HCT116 (cell line): ENCODE measurements around the gene RTTN. TPM values are rescaled to one million over a fixed set of nuclear protein-coding genes. Genes with fewer than 3 reads are reported as not detected.

Experiments
- ATAC-seq: fragments of 200-7000 bp; cut with Tn5 transposase; 2 replicates; pipeline ENCODE4 v1.9.1; 2020; ENCODE audit warnings: mild to moderate bottlenecking, moderate library complexity
- BruUV-seq: library from RNA; stranded (reverse); fragments of 400-500 nt; replicated peaks from 2 replicates; lab custom pipeline; 2021; lab: Mats Ljungman, UMichigan
- CTCF ChIA-PET: fragments of 300-600 bp; sonication (Branson Sonifier 250); formaldehyde crosslinking; loops from one replicate; lab custom pipeline; 2021; ENCODE audit warnings: antibody characterized with exemption; lab: Charles Lee
- POLR2A ChIA-PET: fragments of 300-600, 350-600 bp; sonication (Branson Sonifier 250); formaldehyde crosslinking; loops from one replicate; lab custom pipeline; 2021; ENCODE audit warnings: antibody characterized with exemption; lab: Charles Lee
- RAD21 ChIA-PET, 2 experiments: fragments of 300-600 bp; sonication (Branson Sonifier 250); formaldehyde crosslinking; loops; one replicate each; lab custom pipeline; 2023; ENCODE audit warnings: low total read pairs in 2 of 2; ENCODE audit not compliant: uncharacterized antibody in 2 of 2, unreplicated experiment in 2 of 2, low non-redundant PET in 1 of 2; lab: Charles Lee
- DNase-seq: peaks from one replicate; pipeline ENCODE4 v3.0.0-alpha.2; 2010; ENCODE audit warnings: low read depth, low spot score
- H2AFZ ChIP-seq: fragments of 200-600 bp; shearing (Covaris generic), sonication (generic); 2 replicates; pipeline ENCODE4 v1.6.1; 2017; ENCODE audit warnings: low read depth, mixed run types, mixed read lengths, antibody characterized with exemption, low read length; ENCODE audit not compliant: poor library complexity, severe bottlenecking
- H3K27ac ChIP-seq: 2 replicates; pipeline ENCODE4 v1.5.1; 2012; ENCODE audit warnings: low read depth, low read length
- H3K27me3 ChIP-seq: fragments of 200-600 bp; sonication (generic); 2 replicates; pipeline ENCODE4 v1.6.1; 2016; ENCODE audit warnings: mixed run types, low read length, mixed read lengths; ENCODE audit not compliant: insufficient read depth
- H3K36me3 ChIP-seq, 2 experiments: fragments of 200-500 bp in 1 of 2; fragments of 200-600 bp in 1 of 2; sonication (Bioruptor generic) in 1 of 2; sonication (generic) in 1 of 2; 2 replicates each; pipeline versions ENCODE4 v1.5.1 to v1.6.1; 2014 to 2016; ENCODE audit warnings: low read length in 2 of 2, inconsistent platforms in 1 of 2, mixed read lengths in 1 of 2, mixed run types in 1 of 2; ENCODE audit not compliant: insufficient read depth in 2 of 2, control insufficient read depth in 1 of 2
- H3K4me1 ChIP-seq, 2 experiments: fragments of 200-600 bp in 1 of 2; sonication (generic) in 1 of 2; 2 replicates each; pipeline versions ENCODE4 v1.5.1 to v1.6.1; 2012 to 2017; ENCODE audit warnings: low read length in 2 of 2, inconsistent platforms in 1 of 2, mild to moderate bottlenecking in 1 of 2, mixed read lengths in 1 of 2, mixed run types in 1 of 2, moderate library complexity in 1 of 2; ENCODE audit not compliant: insufficient read depth in 2 of 2, control insufficient read depth in 1 of 2
- H3K4me2 ChIP-seq: fragments of 200-600 bp; sonication (generic); 2 replicates; pipeline ENCODE4 v1.6.1; 2017; ENCODE audit warnings: mixed run types, low read length, mixed read lengths
- H3K4me3 ChIP-seq, 2 experiments: fragments of 200-600 bp in 1 of 2; sonication (generic) in 1 of 2; replicated peaks in 1 of 2; 2 replicates each; pipeline ENCODE4 v1.5.1; 2011 to 2016; ENCODE audit warnings: low read length in 2 of 2, control low read depth in 1 of 2, low read depth in 1 of 2, mild to moderate bottlenecking in 1 of 2, mixed read lengths in 1 of 2, mixed run types in 1 of 2
- H3K79me2 ChIP-seq: fragments of 200-600 bp; sonication (generic); 2 replicates; pipeline ENCODE4 v1.6.1; 2017; ENCODE audit warnings: mild to moderate bottlenecking, mixed run types, low read length, moderate library complexity, mixed read lengths; ENCODE audit not compliant: insufficient read depth
- H3K9ac ChIP-seq: fragments of 200-600 bp; sonication (generic); 2 replicates; pipeline ENCODE4 v1.6.1; 2016; ENCODE audit warnings: low read length, mixed read lengths
- H3K9me2 ChIP-seq: fragments of 200-600 bp; sonication (generic), shearing (Covaris generic); 2 replicates; pipeline ENCODE4 v1.6.1; 2017; ENCODE audit warnings: mixed run types, mild to moderate bottlenecking, moderate library complexity; ENCODE audit not compliant: insufficient read depth
- H3K9me3 ChIP-seq, 2 experiments: fragments of 200-500 bp in 1 of 2; fragments of 200-600 bp in 1 of 2; sonication (Bioruptor generic) in 1 of 2; sonication (generic) in 1 of 2; 2 replicates each; pipeline ENCODE4 v1.6.1; 2014 to 2017; ENCODE audit warnings: low read length in 2 of 2, mixed read lengths in 2 of 2, inconsistent platforms in 1 of 2, low read depth in 1 of 2, mild to moderate bottlenecking in 1 of 2, mixed run types in 1 of 2, moderate library complexity in 1 of 2; ENCODE audit not compliant: control insufficient read depth in 1 of 2, insufficient read depth in 1 of 2
- H4K20me1 ChIP-seq: fragments of 200-600 bp; sonication (generic), shearing (Covaris generic); 2 replicates; pipeline ENCODE4 v1.6.1; 2017; ENCODE audit warnings: mixed run types, mild to moderate bottlenecking, moderate library complexity; ENCODE audit not compliant: insufficient read depth
- CEBPB ChIP-seq: IDR thresholded peaks from 2 replicates; pipeline ENCODE4 v1.6.1; 2012; ENCODE audit warnings: low read depth
- POLR2AphosphoS5 ChIP-seq: IDR thresholded peaks from 2 replicates; pipeline ENCODE4 v1.6.1; 2011; ENCODE audit warnings: mild to moderate bottlenecking, low read depth, low read length, moderate library complexity
- RAD21 ChIP-seq: IDR thresholded peaks from 2 replicates; pipeline ENCODE4 v1.6.1; 2012; ENCODE audit warnings: low read depth, mild to moderate bottlenecking
- REST ChIP-seq: IDR thresholded peaks from 2 replicates; pipeline ENCODE4 v1.6.1; 2012; ENCODE audit warnings: low read depth
- SP1 ChIP-seq: IDR thresholded peaks from 2 replicates; pipeline ENCODE4 v1.6.1; 2012; ENCODE audit warnings: low read depth
- YY1 ChIP-seq: IDR thresholded peaks from 2 replicates; pipeline ENCODE4 v1.6.1; 2011; ENCODE audit warnings: low read length, low read depth, moderate library complexity, mild to moderate bottlenecking; ENCODE audit not compliant: insufficient replicate concordance; ENCODE audit errors: extremely low read depth
- ZNF274 ChIP-seq: fragments of 200-500 bp; sonication (Bioruptor generic); IDR thresholded peaks from 2 replicates; pipeline ENCODE4 v1.6.1; 2014; ENCODE audit warnings: mild to moderate bottlenecking, low read depth, low read length, inconsistent platforms
- intact Hi-C: fragments of 100-400 bp; cut with micrococcal nuclease; formaldehyde crosslinking; loops from 2 replicates; pipeline ENCODE4 v1.10.0; 2022
- total RNA-seq: library from RNA; stranded (reverse); gene quantifications from one replicate; pipeline ENCODE4 v1.2.1, GENCODE V29; 2021; ENCODE audit not compliant: unreplicated experiment
- TF ChIP-seq, protein P1 (sequence below): IDR thresholded peaks from 2 replicates; pipeline ENCODE4 v1.6.1; 2012

RTTN gene
- total RNA-seq, 1 experiment from 2014 or later = 41.2 TPM

DNA sequence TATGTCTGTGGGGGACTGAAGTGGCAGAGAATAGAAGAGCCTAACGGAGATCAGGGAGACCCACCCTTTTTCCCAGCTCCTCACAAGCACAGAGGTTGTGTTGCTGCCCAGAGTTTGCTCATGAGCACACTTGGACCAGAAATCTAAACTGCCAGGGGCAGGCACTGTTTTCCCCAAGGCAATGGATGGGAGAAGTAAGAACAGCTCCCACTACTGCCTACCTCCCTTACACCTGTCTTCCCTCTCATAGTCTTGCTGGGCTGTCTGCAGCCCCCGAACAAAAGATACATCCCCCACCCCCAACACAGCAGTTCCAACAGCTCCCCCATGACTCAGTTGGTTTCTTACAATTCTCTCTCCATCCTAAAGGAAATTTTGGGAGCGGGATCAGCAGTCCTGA is 209.7 kb downstream of the RTTN start:
- Histone ChIP-seq H3K4me3 (no peak overlapping the region), H2AFZ (no peak overlapping the region), H3K4me2 (no peak overlapping the region), H3K9me3 (no peaks in the 10 kb centered on the region), H3K27me3 (no peaks in the 10 kb centered on the region), H3K36me3 (peaks cover 0 to 2% of the 10 kb centered on the region in 2 experiments; a peak in 1 of 4 replicates), H3K9ac (no peak overlapping the region), H3K9me2 (no peaks in the 10 kb centered on the region), H3K27ac (no peak overlapping the region), H4K20me1 (no peaks in the 10 kb centered on the region), H3K79me2 (no peaks in the 10 kb centered on the region), H3K4me1 (0 out of 4 replicates have a peak, but pooled peaks cover 0 to 2% of the 10 kb centered on the region in 2 experiments)
- ChIA-PET POLR2A (no interaction called here), RAD21 (no interaction called here), CTCF (no interaction called here)
- BruUV-seq = no TSS peak
- ATAC-seq = no peak
- no peak for DNase-seq
- no peak for TF ChIP-seq RAD21
- no peak for TF ChIP-seq REST
- TF ChIP-seq YY1 = no peak
- TF ChIP-seq POLR2AphosphoS5 = no peak
- TF ChIP-seq ZNF274 = no peak
- TF ChIP-seq, protein P1, sequence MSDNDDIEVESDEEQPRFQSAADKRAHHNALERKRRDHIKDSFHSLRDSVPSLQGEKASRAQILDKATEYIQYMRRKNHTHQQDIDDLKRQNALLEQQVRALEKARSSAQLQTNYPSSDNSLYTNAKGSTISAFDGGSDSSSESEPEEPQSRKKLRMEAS = no peak
- no peak for TF ChIP-seq CEBPB
- no peak for TF ChIP-seq SP1
- intact Hi-C loops = no loop called here
